HepG2 (cell line): ENCODE results near the gene NLRP6. TPM values are rescaled to one million over a fixed set of nuclear protein-coding genes. Genes with fewer than 3 reads are reported as not detected.
A peak's percentile ranks its signal among the peaks of the same experiment; 100 is the strongest.

ENCODE experiments used
- GABPB1 ChIP-seq: IDR thresholded peaks from 2 replicates; pipeline ENCODE4 v1.6.1; 2016; ENCODE audit warnings: mild to moderate bottlenecking, missing genetic modification reagents, moderate library complexity, missing compliant biosample characterization
- HNRNPL ChIP-seq: fragments of 200-400 bp; formaldehyde crosslinking; IDR thresholded peaks from 2 replicates; pipeline ENCODE4 v1.6.1; 2017; ENCODE audit warnings: mild to moderate bottlenecking, low read depth, low read length
- IRF1 ChIP-seq: sonication (generic); formaldehyde crosslinking; IDR thresholded peaks from 2 replicates; pipeline ENCODE4 v1.4.0; 2020; ENCODE audit warnings: low read depth, mild to moderate bottlenecking, missing genetic modification reagents
- MYC ChIP-seq: sonication (generic); formaldehyde crosslinking; IDR thresholded peaks from 2 replicates; pipeline ENCODE4 v1.9.0; 2021; ENCODE audit warnings: missing genetic modification reagents, borderline replicate concordance
- NFKB2 ChIP-seq: sonication (generic); formaldehyde crosslinking; IDR thresholded peaks from 2 replicates; pipeline ENCODE4 v1.4.0; 2020; ENCODE audit warnings: missing genetic modification reagents, borderline replicate concordance
- NFYC ChIP-seq: IDR thresholded peaks from 2 replicates; pipeline ENCODE4 v1.6.1; 2016; ENCODE audit warnings: missing genetic modification reagents, missing compliant biosample characterization
- NR2F6 ChIP-seq, 2 experiments: IDR thresholded peaks; 2 replicates each; pipeline ENCODE4 v1.6.1; 2016; ENCODE audit warnings: antibody characterized with exemption in 1 of 2, mild to moderate bottlenecking in 1 of 2
- PRPF4 ChIP-seq: fragments of 200-400 bp; formaldehyde crosslinking; IDR thresholded peaks from 2 replicates; pipeline ENCODE4 v1.6.1; 2016; ENCODE audit warnings: low read length, low read depth; ENCODE audit not compliant: poor library complexity, severe bottlenecking
- SAP130 ChIP-seq: IDR thresholded peaks from 2 replicates; pipeline ENCODE4 v1.6.1; 2016; ENCODE audit warnings: low read depth
- THRA ChIP-seq: sonication (generic); formaldehyde crosslinking; IDR thresholded peaks from 2 replicates; pipeline ENCODE4 v1.4.0; 2020; ENCODE audit warnings: missing genetic modification reagents, borderline replicate concordance
- ZBTB38 ChIP-seq: sonication (generic); formaldehyde crosslinking; IDR thresholded peaks from 2 replicates; pipeline ENCODE4 v1.5.1; 2020; ENCODE audit warnings: mild to moderate bottlenecking, missing genetic modification reagents
- ZFY ChIP-seq: sonication (generic); formaldehyde crosslinking; IDR thresholded peaks from 2 replicates; pipeline ENCODE4 v1.4.0; 2020; ENCODE audit warnings: missing genetic modification reagents
- ZNF34 ChIP-seq: sonication (generic); formaldehyde crosslinking; IDR thresholded peaks from 2 replicates; pipeline ENCODE4 v1.4.0; 2020; ENCODE audit warnings: mild to moderate bottlenecking, missing genetic modification reagents, borderline replicate concordance
- ZNF564 ChIP-seq: sonication (generic); formaldehyde crosslinking; IDR thresholded peaks from 2 replicates; pipeline ENCODE4 v1.8.1; 2023; ENCODE audit warnings: mild to moderate bottlenecking, missing genetic modification reagents
- ZNF687 ChIP-seq: sonication (generic); formaldehyde crosslinking; IDR thresholded peaks from 2 replicates; pipeline ENCODE4 v1.5.1; 2020; ENCODE audit warnings: mild to moderate bottlenecking, missing genetic modification reagents, moderate library complexity
- polyA plus RNA-seq, 8 experiments: library from polyadenylated mRNA; depleted of rRNA in 3 of 8; stranded (reverse) in 7 of 8; unstranded in 1 of 8; fragments of >200 nt; fragmentation: Illumina TruSeq in 4 of 8; extraction: Trizol in 4 of 8; gene quantifications; 2 replicates each; pipeline versions ENCODE4 v1.2.1 to v1.2.3, GENCODE V29; 2011 to 2016; ENCODE audit warnings: low read depth in 4 of 8, missing spikeins in 1 of 8, mixed read lengths in 1 of 8; ENCODE audit not compliant: insufficient read depth in 1 of 8
- total RNA-seq, 5 experiments: library from RNA; depleted of rRNA; stranded (reverse); fragments of >200 nt; fragmentation: Illumina TruSeq; extraction: Trizol; gene quantifications; 2 replicates each; pipeline ENCODE4 v1.2.3, GENCODE V29; 2016; ENCODE audit warnings: low read depth in 1 of 5

Gene NLRP6
- total and polyA plus RNA-seq, 2 of the 13 experiments (the other 11 are each of a cell fraction or from before 2014, with no cell fraction given) = not detected

- TF ChIP-seq IRF1 (CRISPR knock-in tag) (no peak), THRA (CRISPR knock-in tag) (0 out of 2 replicates have a peak, but pooled peaks have one; percentile 21), MYC (CRISPR knock-in tag) (peak; percentile 40; the same call in 1 of the 2 replicates), ZNF564 (CRISPR knock-in tag) (no peak), NR2F6 (IDR thresholded peaks at IDR 0.05) (no peak), NR2F6 (CRISPR knock-in tag; IDR thresholded peaks at IDR 0.05) (peak; percentile 24; the same call in 1 of the 2 replicates), HNRNPL (0 out of 2 replicates have a peak, but pooled peaks have one; percentile 15), ZNF687 (CRISPR knock-in tag) (peak; percentile 58), NFKB2 (CRISPR knock-in tag) (peak; percentile 42; the same call in 1 of the 2 replicates), PRPF4 (peak; percentile 40), SAP130 (CRISPR knock-in tag) (0 out of 2 replicates have a peak, but pooled peaks have one; percentile 16), GABPB1 (no peak), ZNF34 (CRISPR knock-in tag) (no peak), ZBTB38 (CRISPR knock-in tag) (peak; percentile 98), NFYC (CRISPR knock-in tag) (no peak), ZFY (peak; percentile 35; the same call in 1 of the 2 replicates)
Observed at GRCh38 chr11:306645-307371, 28.6 kb downstream of the NLRP6 start (continued).
